HepG2 (cell line): ENCODE measurements around the gene LCE4A. TPM values are rescaled to one million over a fixed set of nuclear protein-coding genes. Genes with fewer than 3 reads are reported as not detected.

Source experiments
- ATAC-seq: fragments of 200-7000 bp; cut with Tn5 transposase; 3 replicates; pipeline ENCODE4 v1.9.1; 2020; ENCODE audit warnings: mild to moderate bottlenecking, moderate library complexity
- BruUV-seq: library from RNA; stranded (reverse); fragments of 400-500 nt; replicated peaks from 2 replicates; lab custom pipeline; 2021; lab: Mats Ljungman, UMichigan
- CTCF ChIA-PET: fragments of 300-600 bp; formaldehyde crosslinking; extraction: SDS; loops from one replicate; lab custom pipeline; 2021; ENCODE audit warnings: low total read pairs, inconsistent platforms, low intra/inter-chr PET ratio; lab: Yijun Ruan, JAX
- POLR2A ChIA-PET: fragments of 350-600 bp; sonication (Branson Sonifier 250); formaldehyde crosslinking; loops from one replicate; lab custom pipeline; 2020; ENCODE audit warnings: antibody characterized with exemption, inconsistent platforms; lab: Yijun Ruan, JAX
- DNase-seq: peaks from one replicate; pipeline ENCODE4 v3.0.0-alpha.2; 2015; ENCODE audit warnings: low spot score
- FAIRE-seq: peaks from 3 replicates; lab custom pipeline; 2011; peaks lifted over from hg19 to GRCh38; lab: Jason Lieb, UNC
- H2AFZ ChIP-seq: one replicate; pipeline ENCODE4 v1.6.1; 2011; ENCODE audit warnings: low read length, inconsistent platforms
- H3K27ac ChIP-seq: fragments of 300-600 bp; 3 replicates; pipeline ENCODE4 v1.8.0; 2011; ENCODE audit warnings: mixed run types, mild to moderate bottlenecking, mixed read lengths, low read length, inconsistent platforms; ENCODE audit not compliant: insufficient read depth; ENCODE audit errors: extremely low read length
- H3K27me3 ChIP-seq, 2 experiments: fragments of 200-600 bp in 1 of 2; 2 replicates in 1 of 2; 3 replicates in 1 of 2; pipeline versions ENCODE4 v1.6.0 to v1.8.0; 2011; ENCODE audit warnings: low read length in 2 of 2, mild to moderate bottlenecking in 2 of 2, moderate library complexity in 2 of 2, inconsistent platforms in 1 of 2; ENCODE audit not compliant: insufficient read depth in 2 of 2, control insufficient read depth in 1 of 2
- H3K36me3 ChIP-seq, 2 experiments: fragments of 200-600 bp in 1 of 2; replicated peaks in 1 of 2; 2 replicates in 1 of 2; 3 replicates in 1 of 2; pipeline versions ENCODE4 v1.5.1 to v1.8.0; 2011; ENCODE audit warnings: low read length in 2 of 2, inconsistent platforms in 1 of 2; ENCODE audit not compliant: insufficient read depth in 2 of 2, control insufficient read depth in 1 of 2
- H3K4me1 ChIP-seq: 2 replicates; pipeline ENCODE4 v1.5.1; 2012; ENCODE audit warnings: low read length, inconsistent platforms; ENCODE audit not compliant: insufficient read depth
- H3K4me2 ChIP-seq: 2 replicates; pipeline ENCODE4 v1.6.0; 2011; ENCODE audit warnings: low read depth, low read length, inconsistent platforms
- H3K4me3 ChIP-seq, 3 experiments: fragments of 200-600 bp in 1 of 3; sonication (generic), shearing (Covaris generic) in 1 of 3; replicated peaks in 1 of 3; 2 replicates each; pipeline ENCODE4 v1.5.1; 2011 to 2016; ENCODE audit warnings: low read length in 3 of 3, inconsistent platforms in 2 of 3, low read depth in 2 of 3, mild to moderate bottlenecking in 2 of 3, control low read depth in 1 of 3, mixed read lengths in 1 of 3; ENCODE audit not compliant: insufficient read depth in 1 of 3
- H3K79me2 ChIP-seq: one replicate; pipeline ENCODE4 v1.6.1; 2011; ENCODE audit warnings: low read length, inconsistent platforms; ENCODE audit not compliant: insufficient read depth
- H3K9ac ChIP-seq: 2 replicates; pipeline ENCODE4 v1.6.0; 2011; ENCODE audit warnings: mild to moderate bottlenecking, low read depth, low read length, inconsistent platforms; ENCODE audit not compliant: insufficient read depth
- H3K9me3 ChIP-seq: 2 replicates; pipeline ENCODE4 v1.5.1; 2012; ENCODE audit warnings: mild to moderate bottlenecking, low read length
- H4K20me1 ChIP-seq: 2 replicates; pipeline ENCODE4 v1.6.0; 2011; ENCODE audit warnings: inconsistent platforms, mild to moderate bottlenecking, low read length, moderate library complexity; ENCODE audit not compliant: insufficient read depth
- ATF4 ChIP-seq, 2 experiments: fragments of 450-650 bp in 1 of 2; sonication (generic) in 1 of 2; formaldehyde crosslinking; IDR thresholded peaks; 2 replicates each; pipeline versions ENCODE4 v1.5.0 to v1.8.0; 2020 to 2022; ENCODE audit warnings: mild to moderate bottlenecking in 1 of 2, missing genetic modification reagents in 1 of 2
- BHLHE40 ChIP-seq: IDR thresholded peaks from 2 replicates; pipeline ENCODE4 v1.6.1; 2011; ENCODE audit warnings: low read length, improper control_type of control experiment
- FOSL2 ChIP-seq: sonication (generic); formaldehyde crosslinking; IDR thresholded peaks from 2 replicates; pipeline ENCODE4 v1.4.0; 2020; ENCODE audit warnings: missing genetic modification reagents
- FOXA1 ChIP-seq, 2 experiments: fragments of 450-650 bp in 1 of 2; sonication (generic) in 1 of 2; formaldehyde crosslinking in 1 of 2; IDR thresholded peaks; 2 replicates each; pipeline versions ENCODE4 v1.4.0 to v1.6.1; 2016 to 2020; ENCODE audit warnings: missing genetic modification reagents in 1 of 2
- PATZ1 ChIP-seq: sonication (generic); formaldehyde crosslinking; IDR thresholded peaks from 2 replicates; pipeline ENCODE4 v1.4.0; 2020; ENCODE audit warnings: missing genetic modification reagents
- POLR2G ChIP-seq: fragments of 200-400 bp; formaldehyde crosslinking; IDR thresholded peaks from 2 replicates; pipeline ENCODE4 v1.6.1; 2018; ENCODE audit warnings: mild to moderate bottlenecking, low read depth, low read length, moderate library complexity
- RAD51 ChIP-seq: fragments of 450-650 bp; IDR thresholded peaks from 2 replicates; pipeline ENCODE4 v1.6.1; 2016; ENCODE audit warnings: borderline replicate concordance
- SP1 ChIP-seq, 2 experiments: fragments of 450-650 bp in 1 of 2; sonication (generic) in 1 of 2; formaldehyde crosslinking in 1 of 2; IDR thresholded peaks; 2 replicates each; pipeline versions ENCODE4 v1.4.0 to v1.6.1; 2016 to 2020; ENCODE audit warnings: missing genetic modification reagents in 1 of 2
- USF2 ChIP-seq, 2 experiments: sonication (generic) in 1 of 2; formaldehyde crosslinking in 1 of 2; IDR thresholded peaks; 2 replicates each; pipeline versions ENCODE4 v1.5.1 to v1.6.1; 2011 to 2020; ENCODE audit warnings: borderline replicate concordance in 1 of 2, low read depth in 1 of 2, low read length in 1 of 2, mild to moderate bottlenecking in 1 of 2, missing genetic modification reagents in 1 of 2, moderate library complexity in 1 of 2
- WGBS: methylation state at CpG from one replicate; pipeline ENCODE4 v1.1.6; 2017; ENCODE audit warnings: low lambda C conversion rate; 5-methylcytosine and 5-hydroxymethylcytosine counted together
- in situ Hi-C: cut with HindIII; loops from 2 replicates; pipeline ENCODE4 v1.10.0; 2017; ENCODE audit warnings: low pct_unique_long_range_greater_than_20kb; ENCODE audit not compliant: extremely low pct_ligation_motif_present
- intact Hi-C: fragments of 100-400 bp; cut with micrococcal nuclease; formaldehyde crosslinking; loops from one replicate; pipeline ENCODE4 v1.10.0; 2022; ENCODE audit not compliant: unreplicated experiment
- polyA plus RNA-seq, 8 experiments: library from polyadenylated mRNA; depleted of rRNA in 3 of 8; stranded (reverse) in 7 of 8; unstranded in 1 of 8; fragments of >200 nt; fragmentation: Illumina TruSeq in 4 of 8; extraction: Trizol in 4 of 8; gene quantifications; 2 replicates each; pipeline versions ENCODE4 v1.2.1 to v1.2.3, GENCODE V29; 2011 to 2016; ENCODE audit warnings: low read depth in 4 of 8, missing spikeins in 1 of 8, mixed read lengths in 1 of 8; ENCODE audit not compliant: insufficient read depth in 1 of 8
- total RNA-seq, 5 experiments: library from RNA; depleted of rRNA; stranded (reverse); fragments of >200 nt; fragmentation: Illumina TruSeq; extraction: Trizol; gene quantifications; 2 replicates each; pipeline ENCODE4 v1.2.3, GENCODE V29; 2016; ENCODE audit warnings: low read depth in 1 of 5

The LCE4A gene
- total and polyA plus RNA-seq, 2 of the 13 experiments (the other 11 are each of a cell fraction or from before 2014, with no cell fraction given), result not detected

GRCh38 chr1:152745289-152745704, 37.3 kb downstream of the LCE4A start:
- H3K4me2 ChIP-seq, result peak overlapping the region; percentile 53
- H3K9ac ChIP-seq, result no peak overlapping the region
- DNase-seq, result peak; percentile 31
- H2AFZ ChIP-seq, result no peak overlapping the region
- ChIA-PET CTCF (no interaction called here), POLR2A (no interaction called here)
- peak; percentile 66 for ATAC-seq
- H3K79me2 ChIP-seq, result no peaks in the 10 kb centered on the region
- no peaks in the 10 kb centered on the region for H4K20me1 ChIP-seq
- no peaks in the 10 kb centered on the region for H3K36me3 ChIP-seq
- in situ Hi-C loops, result no loop called here
- H3K9me3 ChIP-seq, result no peaks in the 10 kb centered on the region
- no peak for FAIRE-seq
- peak; percentile 80 for TF ChIP-seq BHLHE40
- TF ChIP-seq SP1 (IDR thresholded peaks at IDR 0.05), result no peak
- no peak for TF ChIP-seq SP1 (CRISPR knock-in tag; IDR thresholded peaks at IDR 0.05)
- 0 out of 2 replicates have a peak, but pooled peaks have one; percentile 13 for TF ChIP-seq FOSL2 (CRISPR knock-in tag)
- TF ChIP-seq FOXA1 (IDR thresholded peaks at IDR 0.05), result no peak
- TF ChIP-seq FOXA1 (CRISPR knock-in tag; IDR thresholded peaks at IDR 0.05), result 0 out of 2 replicates have a peak, but pooled peaks have one; percentile 12
- no peak for TF ChIP-seq POLR2G
- TF ChIP-seq RAD51, result peak; percentile 53; the same call in 1 of the 2 replicates
- TF ChIP-seq ATF4 (CRISPR knock-in tag; IDR thresholded peaks at IDR 0.05), result peak in 1 of 2 experiments; percentile 48; a peak in 1 of 4 replicates
- TF ChIP-seq USF2 (IDR thresholded peaks at IDR 0.05; ENCODE audit: low read depth, low read length), result peak; percentile 63
- TF ChIP-seq USF2 (CRISPR knock-in tag; IDR thresholded peaks at IDR 0.05; ENCODE audit: borderline replicate concordance), result peak; percentile 73; the same call in 1 of the 2 replicates
- no peak for TF ChIP-seq PATZ1
- WGBS, result 13% methylated on average over 4 of the region's 4 CpGs
- no peak overlapping the region; a peak in 1 of 6 replicates for H3K4me3 ChIP-seq
- intact Hi-C loops, result no loop called here
- peaks cover 27% of the 10 kb centered on the region for H3K4me1 ChIP-seq
- H3K27ac ChIP-seq, result no peak overlapping the region
- H3K27me3 ChIP-seq, result no peaks in the 10 kb centered on the region
- no TSS peak for BruUV-seq
